ENCODE results near the gene ITGA4.
"Not testable (repeated sequence)": the region's sequence is repeated elsewhere in the genome, so short reads cannot be mapped to it uniquely, and the experiment has no call there.

Gene ITGA4

GRCh38 chr2:181438261-181438660 lies 18.9 kb upstream of the ITGA4 start:
- peak; percentile 51 for FAIRE-seq
- DNase-seq (ENCODE audit: insufficient read length): no peak
- TF ChIP-seq POLR2A (IDR thresholded peaks at IDR 0.05; ENCODE audit: low read depth, low read length): no peak
- no peak for TF ChIP-seq TAF1 (IDR thresholded peaks at IDR 0.05; ENCODE audit: borderline replicate concordance, low read depth, low read length)
- no peak for TF ChIP-seq POLR2AphosphoS5 (IDR thresholded peaks at IDR 0.05; ENCODE audit: low read depth, low read length)

GRCh38 chr2:181440344-181440743 lies 16.8 kb upstream of the ITGA4 start:
- TF ChIP-seq POLR2AphosphoS5 (IDR thresholded peaks at IDR 0.05; ENCODE audit: low read depth, low read length): no peak
- no peak for TF ChIP-seq POLR2A (IDR thresholded peaks at IDR 0.05; ENCODE audit: low read depth, low read length)
- TF ChIP-seq TAF1 (IDR thresholded peaks at IDR 0.05; ENCODE audit: borderline replicate concordance, low read depth, low read length): no peak
- no peak for FAIRE-seq
- DNase-seq (ENCODE audit: insufficient read length): no peak

GRCh38 chr2:181440919-181441318 lies 16.3 kb upstream of the ITGA4 start:
- FAIRE-seq (no peak), DNase-seq (ENCODE audit: insufficient read length) (no peak)
- TF ChIP-seq POLR2AphosphoS5 (IDR thresholded peaks at IDR 0.05; ENCODE audit: low read depth, low read length) (no peak), POLR2A (IDR thresholded peaks at IDR 0.05; ENCODE audit: low read depth, low read length) (no peak), TAF1 (IDR thresholded peaks at IDR 0.05; ENCODE audit: borderline replicate concordance, low read depth, low read length) (no peak)

GRCh38 chr2:181441670-181442069 lies 15.5 kb upstream of the ITGA4 start:
- TF ChIP-seq TAF1 (IDR thresholded peaks at IDR 0.05; ENCODE audit: borderline replicate concordance, low read depth, low read length) (no peak), POLR2AphosphoS5 (IDR thresholded peaks at IDR 0.05; ENCODE audit: low read depth, low read length) (no peak), POLR2A (IDR thresholded peaks at IDR 0.05; ENCODE audit: low read depth, low read length) (no peak)
- no peak for FAIRE-seq
- no peak for DNase-seq (ENCODE audit: insufficient read length)

GRCh38 chr2:181444654-181445053 lies 12.5 kb upstream of the ITGA4 start:
- FAIRE-seq: no peak
- TF ChIP-seq POLR2A (IDR thresholded peaks at IDR 0.05; ENCODE audit: low read depth, low read length) (no peak), POLR2AphosphoS5 (IDR thresholded peaks at IDR 0.05; ENCODE audit: low read depth, low read length) (no peak), TAF1 (IDR thresholded peaks at IDR 0.05; ENCODE audit: borderline replicate concordance, low read depth, low read length) (no peak)

GRCh38 chr2:181446985-181447384 lies 10.2 kb upstream of the ITGA4 start:
- FAIRE-seq (no peak), DNase-seq (ENCODE audit: insufficient read length) (no peak)
- TF ChIP-seq POLR2A (IDR thresholded peaks at IDR 0.05; ENCODE audit: low read depth, low read length) (no peak), POLR2AphosphoS5 (IDR thresholded peaks at IDR 0.05; ENCODE audit: low read depth, low read length) (no peak), TAF1 (IDR thresholded peaks at IDR 0.05; ENCODE audit: borderline replicate concordance, low read depth, low read length) (no peak)

More at GRCh38 chr2:181444654-181445053, 12.5 kb upstream of the ITGA4 start:
- DNase-seq (ENCODE audit: insufficient read length): no peak

- not testable (repeated sequence) for DNase-seq (ENCODE audit: insufficient read length)
Measured at GRCh38 chr2:181449278-181449677, 7.9 kb upstream of the ITGA4 start.

GRCh38 chr2:181454686-181455450 lies 2.3 kb upstream of the ITGA4 start:
- FAIRE-seq (peak; percentile 33), DNase-seq (ENCODE audit: insufficient read length) (no peak)
- TF ChIP-seq POLR2AphosphoS5 (IDR thresholded peaks at IDR 0.05; ENCODE audit: low read depth, low read length): no peak
- TF ChIP-seq POLR2A (IDR thresholded peaks at IDR 0.05; ENCODE audit: low read depth, low read length): no peak
- TF ChIP-seq TAF1 (IDR thresholded peaks at IDR 0.05; ENCODE audit: borderline replicate concordance, low read depth, low read length): no peak

More at GRCh38 chr2:181449278-181449677, 7.9 kb upstream of the ITGA4 start:
- not testable (repeated sequence) for FAIRE-seq

- DNase-seq (ENCODE audit: insufficient read length): peak; percentile 23
- TF ChIP-seq POLR2A (IDR thresholded peaks at IDR 0.05; ENCODE audit: low read depth, low read length) (0 out of 2 replicates have a peak, but pooled peaks have one; percentile 6), POLR2AphosphoS5 (IDR thresholded peaks at IDR 0.05; ENCODE audit: low read depth, low read length) (no peak), TAF1 (IDR thresholded peaks at IDR 0.05; ENCODE audit: borderline replicate concordance, low read depth, low read length) (0 out of 2 replicates have a peak, but pooled peaks have one; percentile 25)
- FAIRE-seq: peak; percentile 99
Measured at GRCh38 chr2:181456660-181457120, 496 bp upstream of the ITGA4 start.

GRCh38 chr2:181457741-181458425 lies 697 bp downstream of the ITGA4 start:
- DNase-seq (ENCODE audit: insufficient read length) (peak; percentile 29), FAIRE-seq (peak; percentile 94)
- TF ChIP-seq POLR2AphosphoS5 (IDR thresholded peaks at IDR 0.05; ENCODE audit: low read depth, low read length): peak; percentile 57; the same call in 1 of the 2 replicates
- peak; percentile 71; the same call in 1 of the 2 replicates for TF ChIP-seq TAF1 (IDR thresholded peaks at IDR 0.05; ENCODE audit: borderline replicate concordance, low read depth, low read length)
- peak; percentile 71 for TF ChIP-seq POLR2A (IDR thresholded peaks at IDR 0.05; ENCODE audit: low read depth, low read length)

- TF ChIP-seq TAF1 (IDR thresholded peaks at IDR 0.05; ENCODE audit: borderline replicate concordance, low read depth, low read length) (no peak), POLR2AphosphoS5 (IDR thresholded peaks at IDR 0.05; ENCODE audit: low read depth, low read length) (no peak), POLR2A (IDR thresholded peaks at IDR 0.05; ENCODE audit: low read depth, low read length) (no peak)
- FAIRE-seq: peak; percentile 69
- DNase-seq (ENCODE audit: insufficient read length): no peak
Measured at GRCh38 chr2:181458871-181459270, 1.7 kb downstream of the ITGA4 start.

Measured in GM12892 (cell line).